Measurements from ENCODE around the gene ARHGEF4.

The ARHGEF4 gene

DNA sequence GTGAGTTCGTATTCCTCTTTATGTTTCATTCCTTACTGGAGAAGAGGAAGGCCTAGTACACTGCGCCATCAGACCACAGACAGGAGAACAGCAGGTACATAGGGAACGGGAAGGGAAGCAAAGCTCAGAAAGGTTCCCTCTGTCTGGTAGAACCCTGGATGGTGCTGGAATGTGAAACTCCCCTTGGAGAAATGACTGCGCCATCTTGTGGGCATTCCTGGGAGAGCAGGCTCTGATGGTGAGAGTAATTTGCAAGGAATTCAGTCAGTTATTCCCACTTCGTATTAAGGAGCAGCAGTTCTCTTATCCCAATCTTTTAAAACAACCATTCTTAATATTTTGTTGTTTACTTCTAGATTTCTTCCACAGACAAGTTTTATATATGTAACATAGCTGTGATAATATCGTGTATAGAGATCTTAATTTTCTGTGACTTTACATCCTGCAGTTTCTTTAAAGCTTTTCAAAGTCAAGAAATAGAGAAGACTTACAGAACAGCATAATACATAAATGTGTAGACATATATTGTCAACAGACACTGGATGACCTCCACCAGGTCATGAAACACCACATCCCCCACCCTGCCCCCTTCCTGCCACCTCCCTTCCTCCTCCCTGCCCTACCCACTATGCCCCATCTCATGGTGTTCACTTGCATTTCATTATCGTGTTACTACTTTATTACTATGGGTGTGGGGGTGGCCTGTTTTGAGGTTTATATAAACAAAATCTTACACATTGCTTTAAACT, 83.9 kb downstream of the ARHGEF4 start:
- peak; percentile 29 to 54 for DNase-seq

DNA sequence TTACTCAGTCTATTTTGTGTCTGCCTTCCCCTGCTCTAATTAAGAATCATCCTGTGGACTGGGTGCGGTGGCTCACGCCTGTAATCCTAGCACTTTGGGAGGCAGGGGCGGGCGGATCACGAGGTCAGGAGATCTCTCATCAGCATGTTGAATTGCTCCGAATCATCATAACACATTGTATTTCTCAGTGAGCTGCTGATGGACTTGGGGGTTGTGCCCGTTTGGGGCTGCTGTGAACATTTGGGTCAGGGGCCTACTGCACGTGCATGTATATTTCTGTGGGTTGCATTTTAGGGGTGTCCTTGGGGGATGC, 84.4 kb downstream of the ARHGEF4 start:
- DNase-seq: no peak

DNA sequence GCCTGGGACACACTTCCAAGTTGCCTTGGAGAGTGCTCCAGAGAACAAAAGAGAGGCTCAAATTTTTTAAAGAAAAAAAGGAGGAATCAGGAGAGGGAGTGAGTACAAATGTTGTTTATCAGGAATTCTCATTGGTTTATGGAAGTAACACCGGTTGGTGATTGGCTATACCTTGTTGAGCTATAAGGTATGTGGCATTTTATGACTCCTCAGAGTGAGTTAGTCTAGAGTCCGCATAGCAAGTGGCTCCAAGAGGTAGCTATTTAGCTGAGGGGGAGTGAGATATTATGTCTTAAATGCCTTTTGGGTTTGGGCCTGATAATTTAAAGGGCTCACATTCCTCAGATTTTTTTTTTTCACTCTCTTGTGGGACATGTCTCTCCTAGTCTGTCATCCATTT, 85.7 kb downstream of the ARHGEF4 start:
- no peak for DNase-seq

DNA sequence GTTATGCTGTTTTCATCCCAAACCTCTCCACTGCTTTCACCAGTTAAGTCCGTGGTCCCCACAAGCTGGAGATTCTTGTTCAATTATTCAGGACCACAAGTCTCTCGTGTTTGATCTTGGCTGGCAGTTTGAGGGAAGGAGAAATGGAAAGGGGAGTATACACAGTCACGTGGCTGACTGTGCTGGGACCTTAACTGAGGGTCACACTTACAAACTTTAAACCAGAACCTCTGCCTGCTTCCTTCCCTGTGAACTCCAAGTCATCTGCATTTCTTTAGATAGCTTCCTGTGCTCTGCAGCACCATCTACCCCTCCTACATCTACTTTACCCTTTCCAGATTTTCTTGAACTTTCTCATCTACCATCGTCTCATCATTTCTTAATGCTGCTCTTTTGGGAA, 91.7 kb downstream of the ARHGEF4 start:
- DNase-seq: no peak

DNA sequence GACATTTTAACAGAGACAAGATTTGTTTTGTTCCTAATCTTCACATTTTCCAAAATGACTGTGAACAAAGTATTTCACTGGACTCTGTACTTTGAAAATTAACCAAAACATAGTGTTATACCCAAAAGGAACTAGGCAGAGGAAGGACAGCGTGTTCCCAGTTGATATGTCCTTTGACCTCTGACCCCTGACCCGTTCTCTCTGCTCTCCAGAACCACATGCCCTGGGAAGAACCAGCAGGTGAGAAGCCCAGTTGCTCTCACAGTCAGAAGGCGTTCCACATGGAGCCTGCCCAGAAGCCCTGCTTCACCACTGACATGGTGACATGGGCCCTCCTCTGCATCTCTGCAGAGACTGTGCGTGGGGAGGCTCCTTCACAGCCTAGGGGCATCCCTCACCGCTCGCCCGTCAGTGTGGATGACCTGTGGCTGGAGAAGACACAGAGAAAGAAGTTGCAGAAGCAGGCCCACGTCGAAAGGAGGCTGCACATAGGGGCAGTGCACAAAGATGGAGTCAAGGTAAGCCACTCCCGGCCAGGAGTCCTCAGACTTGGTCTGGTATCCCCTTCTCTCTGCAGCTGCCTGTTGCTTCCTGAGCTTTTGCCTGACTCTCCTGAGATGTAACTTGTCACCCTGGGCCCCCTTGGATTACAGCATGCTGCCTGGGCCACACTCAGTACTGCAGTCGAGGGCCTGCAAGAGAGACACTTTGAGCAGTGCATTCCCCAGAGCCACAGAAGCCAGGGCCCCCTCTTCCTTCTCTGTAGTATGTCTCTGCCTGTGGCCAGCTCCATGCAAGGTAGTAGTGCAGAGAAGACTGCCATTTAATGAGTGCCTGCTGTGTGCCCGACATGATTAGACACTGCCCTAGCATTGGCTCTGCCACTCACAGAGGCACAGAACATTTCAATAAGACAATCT, 94.3 kb downstream of the ARHGEF4 start:
- no peak for DNase-seq

DNA sequence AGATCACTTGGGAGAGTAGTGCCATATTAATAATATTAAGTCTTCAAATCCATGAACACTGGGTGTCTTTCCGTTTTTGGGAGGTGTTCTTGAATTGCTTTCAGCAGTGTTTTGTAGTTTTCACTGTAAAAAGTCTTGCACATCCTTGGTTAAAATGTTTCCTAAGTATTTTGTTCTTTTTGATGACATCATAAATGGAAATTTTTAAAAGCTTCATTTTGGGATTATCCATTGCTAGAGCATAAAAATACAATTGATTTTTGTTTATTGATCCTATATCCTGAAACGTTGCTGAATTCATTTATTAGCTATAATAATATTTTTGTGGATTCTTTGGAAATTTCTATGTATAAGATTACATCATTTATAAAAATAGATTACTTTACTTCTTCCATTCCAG, 96.8 kb downstream of the ARHGEF4 start:
- no peak for DNase-seq

DNA sequence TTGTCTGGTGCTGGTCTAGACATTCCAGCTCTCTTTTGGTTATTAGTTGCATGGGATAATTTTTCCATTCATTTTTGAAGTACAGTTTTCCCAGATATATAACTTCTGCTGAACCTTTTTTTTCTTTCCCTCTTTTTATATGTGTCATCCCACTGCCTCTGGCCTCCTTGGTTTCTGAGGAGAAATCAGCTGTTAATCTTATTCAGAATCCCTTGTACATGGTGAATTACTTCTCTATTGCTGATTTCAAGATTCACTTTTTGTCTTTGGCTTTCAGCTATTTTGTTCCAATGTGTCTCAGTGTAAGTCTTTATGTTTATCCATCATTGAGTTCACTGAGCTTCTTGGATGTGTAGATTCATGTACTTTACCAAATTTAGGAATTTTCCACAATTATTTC, 99.7 kb downstream of the ARHGEF4 start:
- no peak for DNase-seq

DNA sequence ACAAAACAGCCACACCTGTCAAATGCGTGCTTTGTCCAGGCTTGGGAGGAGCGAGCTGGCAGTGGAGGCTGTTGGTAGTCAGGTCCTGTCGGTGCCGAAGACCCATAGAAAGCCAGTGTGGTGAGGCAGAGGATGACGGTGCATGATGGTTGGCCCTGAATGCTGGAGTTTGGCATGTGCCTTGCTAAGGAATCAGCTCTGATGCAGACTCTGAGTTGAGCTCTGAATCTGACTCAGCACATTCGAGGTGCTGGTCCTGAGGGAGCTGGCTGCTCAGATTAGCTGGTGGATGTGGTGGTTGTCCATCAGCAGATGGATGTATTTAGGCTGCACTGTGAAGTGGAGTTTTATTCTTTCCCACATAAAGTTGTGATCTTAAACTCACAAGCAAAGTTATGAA, 111.3 kb downstream of the ARHGEF4 start:
- no peak for DNase-seq

DNA sequence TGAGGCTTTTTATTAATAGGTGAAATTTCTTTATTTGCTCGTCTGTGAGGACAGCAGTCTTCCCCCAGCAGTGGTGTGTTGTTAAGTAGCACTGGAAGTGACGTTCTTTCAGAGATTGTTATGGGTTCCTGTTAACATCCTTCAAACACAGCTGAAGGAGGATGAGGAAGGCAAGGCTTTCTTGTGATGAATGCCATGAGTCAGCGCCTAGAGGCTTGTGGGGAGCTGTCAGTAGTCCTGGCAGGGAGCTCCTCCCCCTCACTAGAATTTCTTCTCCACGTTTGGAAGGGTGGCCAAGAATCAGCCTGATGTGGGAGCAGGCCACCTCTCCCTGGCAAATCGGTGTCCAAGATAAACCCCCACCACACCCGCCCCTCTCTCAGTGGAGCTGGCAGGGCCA, 113.2 kb downstream of the ARHGEF4 start:
- no peak for DNase-seq

DNA sequence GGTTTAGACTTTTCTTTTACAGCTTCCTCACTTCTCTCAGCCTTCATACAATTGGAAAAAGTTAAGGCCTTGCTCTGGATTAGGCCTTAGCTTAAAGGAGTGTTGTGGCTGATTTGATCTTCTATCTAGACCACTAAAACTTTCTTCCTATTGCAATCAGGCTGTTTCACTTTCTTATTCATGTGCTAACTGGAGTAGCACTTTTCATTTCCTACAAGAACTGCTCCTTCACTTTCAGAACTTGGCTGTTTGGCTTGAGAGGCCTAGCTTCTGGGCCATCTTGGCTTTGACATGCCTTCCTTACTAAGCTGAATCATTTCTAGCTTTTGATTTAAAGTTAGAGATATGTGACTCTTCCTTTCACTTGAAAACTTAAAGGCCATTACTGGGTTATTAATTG, 114.3 kb downstream of the ARHGEF4 start:
- no peak for DNase-seq

DNA sequence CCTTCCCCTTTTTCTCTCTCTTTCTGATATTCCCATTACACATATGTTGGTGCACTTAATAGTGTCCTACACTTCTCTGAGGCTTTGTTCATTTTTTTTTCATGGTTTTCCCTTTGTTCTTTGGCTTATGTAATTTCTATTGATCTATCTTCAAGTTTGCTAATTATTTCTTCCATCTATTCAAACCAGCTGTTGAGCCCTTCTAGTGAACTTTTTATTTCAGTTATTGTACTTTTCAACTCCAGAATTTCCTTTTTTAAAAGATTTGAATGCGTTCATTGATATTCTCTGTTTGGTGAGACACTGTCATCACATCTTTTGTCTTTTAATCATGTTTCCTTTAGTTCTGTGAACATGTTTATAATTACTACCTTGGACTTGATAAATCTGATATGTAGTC, 118.2 kb downstream of the ARHGEF4 start:
- DNase-seq: no peak

DNA sequence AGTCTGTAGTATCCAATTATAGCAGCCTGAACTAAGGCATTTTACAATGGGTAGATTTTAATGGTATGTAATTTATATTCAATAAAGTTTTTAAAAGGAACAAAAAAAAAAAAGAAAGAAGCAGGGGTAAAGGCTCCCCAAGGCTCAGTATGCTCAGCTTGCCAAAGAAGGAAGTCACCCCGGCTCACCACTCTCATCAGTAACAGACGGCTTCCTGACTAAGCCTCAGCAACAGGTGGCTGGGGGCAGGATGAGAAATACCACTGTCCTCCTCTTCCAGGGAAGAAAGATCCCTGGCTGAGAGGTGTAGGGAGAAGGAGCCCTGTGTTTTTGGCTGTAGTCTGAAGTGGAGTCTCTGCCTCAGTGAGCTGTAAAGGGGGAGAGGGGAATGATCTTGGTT, 121.2 kb downstream of the ARHGEF4 start:
- no peak for DNase-seq

DNA sequence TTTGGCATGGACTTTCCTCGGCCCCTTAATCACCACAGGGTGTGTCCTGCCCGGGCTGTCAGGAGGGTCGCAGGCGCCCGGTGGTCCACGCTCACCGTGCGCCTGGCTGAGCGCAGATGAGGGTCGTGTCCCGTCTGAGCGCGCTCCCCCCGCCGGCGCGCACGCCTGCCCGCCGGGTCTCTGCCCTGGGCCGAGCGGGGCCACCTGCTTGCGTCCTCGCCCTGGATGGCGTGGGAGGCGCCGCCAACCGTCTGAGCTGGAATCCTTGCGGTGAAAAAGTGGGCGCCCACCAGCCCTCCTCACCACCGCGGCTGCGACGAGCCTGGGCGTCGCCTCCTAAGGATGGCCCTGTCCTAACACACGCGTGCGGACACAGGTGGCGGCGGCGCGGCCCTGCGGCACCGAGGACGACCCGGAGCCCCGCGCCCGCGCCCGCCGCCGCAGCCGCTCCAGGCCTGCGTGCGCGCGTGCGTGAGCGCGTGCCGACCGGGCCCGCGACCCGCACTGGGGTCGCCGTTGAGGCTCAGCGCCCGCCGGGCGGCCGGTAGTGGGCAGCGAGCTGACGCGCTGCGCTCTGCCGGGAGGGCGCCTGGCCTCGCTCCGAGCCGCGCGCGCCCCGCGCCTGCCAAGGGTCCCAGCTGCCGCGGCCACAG, 126.6 kb downstream of the ARHGEF4 start:
- DNase-seq: no peak

DNA sequence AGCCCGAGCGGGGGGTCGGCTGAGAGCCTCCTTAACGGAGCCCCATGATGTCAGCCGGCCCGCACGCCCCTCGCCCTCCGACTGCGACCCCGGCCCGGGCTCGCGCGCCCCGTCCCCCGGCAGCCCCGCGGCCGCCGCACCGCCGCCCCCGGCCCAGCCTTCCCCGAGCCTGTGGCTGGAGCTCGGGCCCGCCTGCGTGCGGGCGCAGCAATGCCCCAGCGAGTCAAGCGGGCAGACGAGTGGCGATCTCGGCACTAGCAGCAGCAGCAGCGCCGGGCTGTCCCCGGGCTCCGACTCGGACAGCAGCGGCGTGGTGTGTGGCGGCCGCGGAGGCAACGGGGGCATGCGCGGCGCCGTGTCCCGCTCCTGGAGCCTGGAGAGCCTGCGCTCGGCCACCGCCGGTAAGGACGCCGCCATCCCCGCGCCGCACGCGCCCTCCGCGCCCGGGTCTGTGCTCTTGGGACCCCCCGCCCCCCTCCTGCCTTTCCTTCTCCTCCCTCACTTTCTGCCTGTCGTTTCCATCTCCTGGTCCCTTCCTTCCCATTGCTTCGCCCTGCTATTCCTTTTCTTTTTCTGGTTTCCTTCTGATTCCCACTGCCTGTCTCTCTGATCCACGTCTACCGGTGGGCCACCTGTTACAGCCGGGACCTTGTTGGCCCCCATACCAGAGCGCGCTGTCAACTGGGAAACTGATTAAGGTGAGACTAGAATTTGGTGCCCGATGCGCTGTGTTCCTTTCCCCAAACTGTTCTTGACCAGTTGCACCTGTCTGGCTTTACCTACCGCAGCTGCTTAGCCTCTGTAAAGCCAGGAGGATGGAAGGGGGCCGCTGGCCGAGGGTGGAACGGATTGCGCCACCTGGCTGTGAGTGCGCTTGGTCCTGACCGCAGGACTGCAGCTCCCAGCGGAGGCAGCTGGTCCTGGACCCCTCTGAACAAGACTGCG, 127.4 kb downstream of the ARHGEF4 start:
- no peak for DNase-seq

DNA sequence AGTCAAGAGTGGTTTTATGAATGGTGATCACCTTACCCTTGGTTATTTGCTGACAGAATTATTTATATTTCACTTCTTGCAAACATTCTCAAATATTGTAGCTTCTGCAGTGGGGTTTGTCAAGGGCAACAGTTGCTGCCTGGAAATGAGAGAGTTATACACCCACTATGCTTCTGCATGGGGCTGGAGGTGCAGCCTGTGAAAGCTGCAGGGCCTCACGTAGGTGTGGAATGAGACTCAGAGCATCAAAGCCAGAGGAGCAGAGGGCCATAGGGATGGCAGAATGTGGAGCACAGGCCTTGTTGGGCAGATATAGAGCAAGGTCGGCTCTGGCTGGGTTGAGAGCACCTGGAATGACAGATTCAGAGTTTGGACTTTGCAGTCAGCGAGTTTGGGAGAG, 128.2 kb downstream of the ARHGEF4 start:
- DNase-seq: no peak

DNA sequence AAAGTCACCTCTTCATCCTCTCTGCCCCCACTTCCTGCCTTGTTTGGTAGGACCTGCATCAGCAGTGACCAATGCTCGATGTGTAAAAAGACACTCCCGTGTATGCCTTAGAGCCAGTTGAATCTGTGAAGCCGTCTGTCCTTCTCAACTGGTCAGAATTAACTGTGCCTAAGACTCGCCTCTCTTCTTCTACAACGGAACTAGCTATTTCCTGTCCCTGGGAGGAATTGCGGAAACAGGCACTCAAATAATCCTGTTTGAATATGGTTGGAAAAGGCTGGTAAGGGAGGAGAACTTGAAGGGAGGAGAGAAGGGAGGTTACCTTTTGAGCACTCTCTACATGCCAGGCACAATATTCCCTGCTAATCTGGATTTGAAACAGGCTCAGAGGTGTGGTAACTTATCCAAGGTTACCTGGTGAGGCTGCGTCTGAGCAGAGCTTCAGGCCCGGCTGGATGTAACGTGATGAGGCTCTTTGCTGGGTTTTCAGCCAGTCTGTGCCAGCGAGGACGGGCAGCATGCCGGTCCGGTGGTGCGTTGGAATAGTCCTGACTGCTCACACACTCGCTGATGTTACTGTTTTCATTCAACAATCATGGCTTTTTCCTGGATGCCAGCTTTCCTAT, 129.5 kb downstream of the ARHGEF4 start:
- no peak for DNase-seq

DNA sequence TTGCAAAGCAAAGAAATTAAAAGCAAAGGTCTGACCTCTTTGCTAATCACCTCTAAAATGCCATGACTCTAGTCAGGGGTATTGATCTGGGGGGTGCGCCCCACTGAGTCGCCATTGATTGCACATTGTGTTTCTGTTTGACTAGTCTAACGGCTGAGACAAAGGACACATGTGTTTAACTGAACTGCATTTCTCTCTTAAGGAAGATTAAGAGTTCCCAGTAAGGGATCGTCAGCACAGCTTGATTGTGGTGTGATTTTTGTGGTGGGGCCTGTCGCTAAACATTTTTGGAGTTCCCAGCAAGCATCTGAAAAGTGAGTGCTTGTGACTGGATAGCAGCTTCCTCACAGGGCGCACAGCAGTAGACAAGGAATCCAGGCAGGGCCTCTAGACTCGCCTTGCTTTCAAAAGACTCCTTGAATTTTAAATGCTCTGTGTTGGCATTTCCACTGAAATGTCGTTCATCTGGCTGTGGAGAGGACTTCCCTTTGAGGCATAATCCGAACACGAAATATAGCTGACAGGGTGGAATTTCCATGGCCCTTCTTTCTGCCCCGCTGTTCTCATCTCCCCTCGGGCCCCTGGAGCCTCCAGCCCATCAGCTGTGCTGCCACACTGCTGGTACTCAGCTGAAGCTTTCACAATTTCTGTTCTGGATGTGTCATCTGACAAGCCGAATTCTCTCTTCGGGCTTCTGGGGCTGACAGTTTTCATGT, 130.2 kb downstream of the ARHGEF4 start:
- DNase-seq: no peak

DNA sequence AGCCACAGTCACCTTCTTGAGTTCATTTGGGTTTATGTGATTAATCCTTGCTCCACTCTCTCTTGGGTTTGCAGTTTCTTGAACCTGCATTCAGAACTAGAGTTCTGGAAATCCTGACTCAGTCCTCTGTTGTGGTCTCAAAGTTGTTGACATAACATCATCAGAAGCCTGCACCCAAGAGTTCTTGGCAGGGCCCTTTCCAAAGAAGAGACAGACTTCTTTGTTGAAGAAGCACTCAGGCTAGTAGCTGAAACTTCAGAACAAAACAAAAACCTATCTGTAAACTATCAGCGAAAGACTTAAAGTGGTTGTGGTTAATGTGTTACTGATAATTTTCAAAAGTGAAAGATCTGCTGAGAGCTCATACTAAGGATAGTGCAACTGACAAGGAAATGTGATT, 135.7 kb downstream of the ARHGEF4 start:
- DNase-seq: no peak

DNA sequence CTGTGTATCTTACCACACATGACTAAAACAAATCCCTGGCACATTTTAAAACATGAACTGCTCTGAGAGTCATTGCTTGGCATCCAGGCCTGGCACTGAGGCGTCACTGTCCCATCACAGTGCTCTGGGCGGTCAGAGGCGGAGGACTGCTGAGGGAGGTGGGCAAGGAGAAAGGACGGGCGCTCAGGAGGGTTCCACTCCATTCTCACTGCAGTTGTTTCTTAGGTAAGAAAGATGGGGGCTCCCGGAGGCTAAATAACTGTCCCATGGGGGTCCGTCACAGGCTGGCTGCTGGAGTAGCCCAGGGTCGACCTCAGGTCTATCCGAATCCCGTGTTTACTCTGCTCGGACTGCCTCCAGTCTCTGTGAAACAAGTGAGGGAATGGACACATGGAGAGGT, 139.0 kb downstream of the ARHGEF4 start:
- DNase-seq: no peak

DNA sequence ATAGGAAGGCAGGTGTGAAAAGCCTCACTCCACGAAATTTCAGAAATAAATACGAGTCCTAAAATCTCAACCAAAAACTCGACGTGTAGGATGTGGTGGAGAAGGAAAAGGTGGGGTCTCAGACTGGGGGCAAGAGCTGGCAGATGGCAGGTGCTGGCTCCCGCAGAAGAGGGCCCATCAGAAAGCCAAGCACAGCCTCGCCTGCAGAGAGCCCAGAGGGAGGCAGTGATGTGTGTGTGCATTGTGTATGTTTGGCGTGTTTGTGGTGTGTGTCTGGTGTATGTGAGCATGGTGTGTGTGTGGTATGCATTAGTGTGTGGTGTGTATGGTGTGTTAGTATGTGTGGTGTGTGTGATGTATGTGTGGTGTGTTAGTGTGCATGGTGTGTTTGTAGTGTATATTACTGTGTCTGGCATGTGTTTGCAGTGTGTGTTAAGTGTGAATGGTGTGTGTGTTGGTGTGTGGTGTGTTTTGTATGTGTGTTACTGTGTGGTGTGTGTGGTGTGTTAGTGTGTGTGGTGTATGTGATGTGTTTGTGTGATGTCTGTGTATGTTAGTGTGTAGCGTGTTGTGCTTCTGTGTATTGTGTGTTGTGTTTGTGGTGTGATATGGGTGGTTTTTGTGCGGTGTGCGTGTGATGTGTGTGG, 140.0 kb downstream of the ARHGEF4 start:
- DNase-seq: no peak

DNA sequence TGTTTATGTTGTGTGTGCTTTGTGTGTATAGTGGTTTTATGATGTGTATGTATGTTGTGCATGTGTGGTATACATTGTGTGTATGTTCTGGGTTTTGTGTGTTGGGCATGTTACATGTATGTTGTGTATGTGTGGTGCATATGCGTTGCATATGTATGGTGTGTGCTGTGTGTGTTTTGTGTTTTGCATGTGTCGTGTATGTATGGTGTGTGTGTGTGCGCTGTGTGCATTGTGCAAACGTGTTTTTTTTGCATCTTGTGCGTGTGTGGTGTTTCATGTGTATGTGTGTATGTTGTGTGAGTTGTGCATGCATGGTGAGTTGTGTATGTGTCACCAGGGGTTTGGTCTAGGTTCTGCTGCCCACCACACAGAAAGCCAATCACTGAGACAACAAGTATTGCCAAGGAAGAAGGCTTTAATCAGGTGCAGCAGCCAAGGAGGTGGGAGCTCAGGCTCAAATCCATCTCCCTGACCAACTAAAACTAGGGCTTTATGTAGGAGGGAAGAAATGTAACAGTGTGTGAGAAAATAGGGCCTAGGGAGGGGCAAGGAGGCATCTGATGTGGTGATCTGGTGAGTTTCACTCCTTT, 140.8 kb downstream of the ARHGEF4 start:
- no peak for DNase-seq
